Measurements from ENCODE around the gene ARHGAP6. TPM values are rescaled to one million over a fixed set of nuclear protein-coding genes. Genes with fewer than 3 reads are reported as not detected.

Gene ARHGAP6
- total and polyA plus RNA-seq, 9 of the 15 experiments (the other 6 are each of a cell fraction or from before 2014, with no cell fraction given), result 12.5 to 63.6 (median 41.8) TPM

DNA sequence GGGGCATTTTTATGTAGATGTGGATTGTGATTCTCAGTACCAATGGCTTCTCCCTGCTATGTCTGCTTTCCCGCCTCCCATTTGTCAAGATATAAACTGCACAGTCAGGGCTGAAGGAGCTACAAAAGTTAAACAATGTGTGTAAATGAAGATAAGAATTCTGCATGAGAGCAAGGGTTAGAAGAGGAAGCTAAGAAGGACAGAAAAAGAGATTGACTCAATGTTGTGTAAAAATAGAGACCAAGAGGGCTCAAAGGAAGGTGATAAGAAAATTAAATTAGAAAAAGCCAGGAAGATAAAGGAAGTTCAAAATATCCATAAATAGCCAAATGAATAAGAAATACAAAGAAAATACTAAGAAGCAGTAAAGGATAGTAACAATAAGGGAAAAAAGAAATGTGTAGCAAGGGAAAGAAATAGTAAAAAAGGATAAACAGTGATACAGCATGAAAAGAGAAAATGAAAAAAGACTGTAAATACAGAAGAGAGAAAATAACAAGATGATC lies 290.1 kb downstream of the ARHGAP6 start (continued):
- TF ChIP-seq, protein P1, sequence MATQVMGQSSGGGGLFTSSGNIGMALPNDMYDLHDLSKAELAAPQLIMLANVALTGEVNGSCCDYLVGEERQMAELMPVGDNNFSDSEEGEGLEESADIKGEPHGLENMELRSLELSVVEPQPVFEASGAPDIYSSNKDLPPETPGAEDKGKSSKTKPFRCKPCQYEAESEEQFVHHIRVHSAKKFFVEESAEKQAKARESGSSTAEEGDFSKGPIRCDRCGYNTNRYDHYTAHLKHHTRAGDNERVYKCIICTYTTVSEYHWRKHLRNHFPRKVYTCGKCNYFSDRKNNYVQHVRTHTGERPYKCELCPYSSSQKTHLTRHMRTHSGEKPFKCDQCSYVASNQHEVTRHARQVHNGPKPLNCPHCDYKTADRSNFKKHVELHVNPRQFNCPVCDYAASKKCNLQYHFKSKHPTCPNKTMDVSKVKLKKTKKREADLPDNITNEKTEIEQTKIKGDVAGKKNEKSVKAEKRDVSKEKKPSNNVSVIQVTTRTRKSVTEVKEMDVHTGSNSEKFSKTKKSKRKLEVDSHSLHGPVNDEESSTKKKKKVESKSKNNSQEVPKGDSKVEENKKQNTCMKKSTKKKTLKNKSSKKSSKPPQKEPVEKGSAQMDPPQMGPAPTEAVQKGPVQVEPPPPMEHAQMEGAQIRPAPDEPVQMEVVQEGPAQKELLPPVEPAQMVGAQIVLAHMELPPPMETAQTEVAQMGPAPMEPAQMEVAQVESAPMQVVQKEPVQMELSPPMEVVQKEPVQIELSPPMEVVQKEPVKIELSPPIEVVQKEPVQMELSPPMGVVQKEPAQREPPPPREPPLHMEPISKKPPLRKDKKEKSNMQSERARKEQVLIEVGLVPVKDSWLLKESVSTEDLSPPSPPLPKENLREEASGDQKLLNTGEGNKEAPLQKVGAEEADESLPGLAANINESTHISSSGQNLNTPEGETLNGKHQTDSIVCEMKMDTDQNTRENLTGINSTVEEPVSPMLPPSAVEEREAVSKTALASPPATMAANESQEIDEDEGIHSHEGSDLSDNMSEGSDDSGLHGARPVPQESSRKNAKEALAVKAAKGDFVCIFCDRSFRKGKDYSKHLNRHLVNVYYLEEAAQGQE (IDR thresholded peaks at IDR 0.05; ENCODE audit: borderline replicate concordance), result peak; percentile 22; the same call in 1 of the 2 replicates
- TF ChIP-seq, protein P1 (CRISPR knock-in tag; IDR thresholded peaks at IDR 0.05; ENCODE audit: low read depth), result no peak
- TF ChIP-seq, protein P2, sequence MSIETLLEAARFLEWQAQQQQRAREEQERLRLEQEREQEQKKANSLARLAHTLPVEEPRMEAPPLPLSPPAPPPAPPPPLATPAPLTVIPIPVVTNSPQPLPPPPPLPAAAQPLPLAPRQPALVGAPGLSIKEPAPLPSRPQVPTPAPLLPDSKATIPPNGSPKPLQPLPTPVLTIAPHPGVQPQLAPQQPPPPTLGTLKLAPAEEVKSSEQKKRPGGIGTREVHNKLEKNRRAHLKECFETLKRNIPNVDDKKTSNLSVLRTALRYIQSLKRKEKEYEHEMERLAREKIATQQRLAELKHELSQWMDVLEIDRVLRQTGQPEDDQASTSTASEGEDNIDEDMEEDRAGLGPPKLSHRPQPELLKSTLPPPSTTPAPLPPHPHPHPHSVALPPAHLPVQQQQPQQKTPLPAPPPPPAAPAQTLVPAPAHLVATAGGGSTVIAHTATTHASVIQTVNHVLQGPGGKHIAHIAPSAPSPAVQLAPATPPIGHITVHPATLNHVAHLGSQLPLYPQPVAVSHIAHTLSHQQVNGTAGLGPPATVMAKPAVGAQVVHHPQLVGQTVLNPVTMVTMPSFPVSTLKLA (conservative IDR thresholded peaks at IDR 0.05), result peak; percentile 9 to 42; a peak in 1 of 4 replicates
- TF ChIP-seq, protein P3, sequence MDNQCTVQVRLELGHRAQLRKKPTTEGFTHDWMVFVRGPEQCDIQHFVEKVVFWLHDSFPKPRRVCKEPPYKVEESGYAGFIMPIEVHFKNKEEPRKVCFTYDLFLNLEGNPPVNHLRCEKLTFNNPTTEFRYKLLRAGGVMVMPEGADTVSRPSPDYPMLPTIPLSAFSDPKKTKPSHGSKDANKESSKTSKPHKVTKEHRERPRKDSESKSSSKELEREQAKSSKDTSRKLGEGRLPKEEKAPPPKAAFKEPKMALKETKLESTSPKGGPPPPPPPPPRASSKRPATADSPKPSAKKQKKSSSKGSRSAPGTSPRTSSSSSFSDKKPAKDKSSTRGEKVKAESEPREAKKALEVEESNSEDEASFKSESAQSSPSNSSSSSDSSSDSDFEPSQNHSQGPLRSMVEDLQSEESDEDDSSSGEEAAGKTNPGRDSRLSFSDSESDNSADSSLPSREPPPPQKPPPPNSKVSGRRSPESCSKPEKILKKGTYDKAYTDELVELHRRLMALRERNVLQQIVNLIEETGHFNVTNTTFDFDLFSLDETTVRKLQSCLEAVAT (IDR thresholded peaks at IDR 0.05), result peak; percentile 54 to 83; a peak in 2 of 4 replicates
- TF ChIP-seq, protein P4, sequence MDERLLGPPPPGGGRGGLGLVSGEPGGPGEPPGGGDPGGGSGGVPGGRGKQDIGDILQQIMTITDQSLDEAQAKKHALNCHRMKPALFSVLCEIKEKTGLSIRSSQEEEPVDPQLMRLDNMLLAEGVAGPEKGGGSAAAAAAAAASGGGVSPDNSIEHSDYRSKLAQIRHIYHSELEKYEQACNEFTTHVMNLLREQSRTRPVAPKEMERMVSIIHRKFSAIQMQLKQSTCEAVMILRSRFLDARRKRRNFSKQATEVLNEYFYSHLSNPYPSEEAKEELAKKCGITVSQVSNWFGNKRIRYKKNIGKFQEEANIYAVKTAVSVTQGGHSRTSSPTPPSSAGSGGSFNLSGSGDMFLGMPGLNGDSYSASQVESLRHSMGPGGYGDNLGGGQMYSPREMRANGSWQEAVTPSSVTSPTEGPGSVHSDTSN (CRISPR knock-in tag; IDR thresholded peaks at IDR 0.05; ENCODE audit: low read depth), result no peak
- TF ChIP-seq, protein P4 (tag; conservative IDR thresholded peaks at IDR 0.05; ENCODE audit: low read depth), result peak; percentile 79
- no peak for TF ChIP-seq MECOM (CRISPR knock-in tag; IDR thresholded peaks at IDR 0.05)
- TF ChIP-seq NEUROD1 (IDR thresholded peaks at IDR 0.05; ENCODE audit: borderline replicate concordance, low read depth, low read length, partially characterized antibody), result peak; percentile 71
- TF ChIP-seq NFRKB (IDR thresholded peaks at IDR 0.05; ENCODE audit: low read depth), result peak; percentile 97
- TF ChIP-seq ETV1 (tag; conservative IDR thresholded peaks at IDR 0.05; ENCODE audit: low read depth), result peak; percentile 63
